GM23248 (cell line): Measurements from ENCODE around the gene PLEKHA5.

ENCODE experiments used
- EZH2 ChIP-seq: fragments of 200-600 bp; sonication (generic); IDR thresholded peaks from 2 replicates; pipeline ENCODE4 v1.6.1; 2018; ENCODE audit warnings: antibody characterized with exemption, mild to moderate bottlenecking; ENCODE audit not compliant: insufficient read depth, poor library complexity, severe bottlenecking
- EZH2phosphoT487 ChIP-seq: fragments of 200-600 bp; sonication (generic); IDR thresholded peaks from 2 replicates; pipeline ENCODE4 v1.6.1; 2018; ENCODE audit warnings: antibody characterized with exemption, moderate library complexity, mild to moderate bottlenecking, low read depth; ENCODE audit not compliant: insufficient read depth

- no peak for TF ChIP-seq EZH2phosphoT487
- TF ChIP-seq EZH2 = no peak
These were observed 50.5 kb downstream of the PLEKHA5 start for GRCh38 chr12:19179986-19180385.
